M059J (cell line): Measurements from ENCODE around the gene GRAMD1B. TPM values are rescaled to one million over a fixed set of nuclear protein-coding genes. Genes with fewer than 3 reads are reported as not detected.
A peak's percentile ranks its signal among the peaks of the same experiment; 100 is the strongest.

ENCODE experiments used
- DNase-seq: peaks from one replicate; pipeline ENCODE4 v3.0.0-alpha.2; 2012; ENCODE audit warnings: low read depth
- total RNA-seq: library from RNA; depleted of rRNA; stranded (reverse); fragments of >200 nt; shearing (Covaris generic); gene quantifications from 2 replicates; pipeline ENCODE4 v1.2.3, GENCODE V29; 2014

The GRAMD1B gene
- total RNA-seq, 1 experiment from 2014 or later: 41.5 TPM

GRCh38 chr11:123475469-123475868, 45.4 kb downstream of the GRAMD1B start:
- peak; percentile 79 for DNase-seq

- no peak for DNase-seq
Measured at GRCh38 chr11:123477205-123477907, 47.3 kb downstream of the GRAMD1B start.

GRCh38 chr11:123478352-123478987, 48.4 kb downstream of the GRAMD1B start:
- DNase-seq: peak; percentile 81

- no peak for DNase-seq
Measured at GRCh38 chr11:123479048-123479837, 49.2 kb downstream of the GRAMD1B start.

GRCh38 chr11:123480290-123480815, 50.3 kb downstream of the GRAMD1B start:
- DNase-seq: no peak

- DNase-seq: no peak
Measured at GRCh38 chr11:123480882-123481281, 50.8 kb downstream of the GRAMD1B start.

GRCh38 chr11:123481640-123482039, 51.6 kb downstream of the GRAMD1B start:
- DNase-seq: no peak

- no peak for DNase-seq
Measured at GRCh38 chr11:123482218-123482617, 52.1 kb downstream of the GRAMD1B start.

- DNase-seq: peak; percentile 50
Measured at GRCh38 chr11:123483058-123483457, 53.0 kb downstream of the GRAMD1B start.

- DNase-seq: no peak
Measured at GRCh38 chr11:123483466-123483865, 53.4 kb downstream of the GRAMD1B start.

- DNase-seq: no peak
Measured at GRCh38 chr11:123484448-123484847, 54.4 kb downstream of the GRAMD1B start.

- no peak for DNase-seq
Measured at GRCh38 chr11:123487157-123487744, 57.2 kb downstream of the GRAMD1B start.

GRCh38 chr11:123490527-123490926, 60.5 kb downstream of the GRAMD1B start:
- no peak for DNase-seq

GRCh38 chr11:123491241-123491640, 61.2 kb downstream of the GRAMD1B start:
- no peak for DNase-seq

- DNase-seq: peak; percentile 32
Measured at GRCh38 chr11:123493349-123494063, 63.4 kb downstream of the GRAMD1B start.

GRCh38 chr11:123494195-123495050, 64.4 kb downstream of the GRAMD1B start:
- DNase-seq: no peak

GRCh38 chr11:123504401-123504800, 74.3 kb downstream of the GRAMD1B start:
- DNase-seq: no peak

- no peak for DNase-seq
Measured at GRCh38 chr11:123505546-123506299, 75.7 kb downstream of the GRAMD1B start.

GRCh38 chr11:123507043-123507442, 77.0 kb downstream of the GRAMD1B start:
- DNase-seq: no peak
